ENCODE results near the gene CARD6. TPM values are rescaled to one million over a fixed set of nuclear protein-coding genes. Genes with fewer than 3 reads are reported as not detected.

Gene CARD6
- total RNA-seq, 1 donor = 11.7 TPM

- no peak for TF ChIP-seq CTCF (IDR thresholded peaks at IDR 0.05; ENCODE audit: insufficient read depth, low read depth, low read length)
Measured at GRCh38 chr5:40834849-40835787, 6.0 kb upstream of the CARD6 start, which contains the start of gene RPL37. Gene RPL37 (minus strand): TSS chr5:40835222. CDS start chr5:40835185, 37 bp downstream.

GRCh38 chr5:40838086-40838485 is 3.1 kb upstream of the CARD6 start:
- TF ChIP-seq CTCF (IDR thresholded peaks at IDR 0.05; ENCODE audit: insufficient read depth, low read depth, low read length) = no peak
- DNase-seq (ENCODE audit: low read depth) = no peak
- H3K4me3 ChIP-seq (ENCODE audit: low read depth, low read length) = no peak overlapping the region

More at GRCh38 chr5:40834849-40835787, 6.0 kb upstream of the CARD6 start, which contains the start of gene RPL37:
- H3K4me3 ChIP-seq (ENCODE audit: low read depth, low read length) = peak within 1 kb of the TSS; percentile 98
- peak; percentile 98 for DNase-seq (ENCODE audit: low read depth)

DNA sequence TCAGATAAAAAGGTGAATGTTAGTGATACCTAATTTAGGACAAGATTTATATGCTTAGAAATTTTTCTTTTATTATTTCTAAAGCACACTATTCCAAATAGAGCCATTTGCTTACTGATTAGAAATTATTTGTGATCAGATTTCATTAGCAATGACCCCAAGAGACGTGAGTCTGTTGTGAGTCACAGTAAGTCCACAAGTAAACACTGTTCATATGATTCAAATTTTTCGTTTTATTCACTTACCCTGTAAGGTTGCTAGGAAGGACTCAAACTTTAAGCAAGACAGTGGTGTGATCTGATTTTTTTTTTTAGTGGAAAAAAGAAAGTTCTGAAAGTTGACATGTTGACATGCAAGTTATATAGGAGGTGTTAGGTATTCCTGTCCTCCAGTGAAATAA is 1.2 kb downstream of the CARD6 start:
- peak; percentile 38 for DNase-seq (ENCODE audit: low read depth)
- TF ChIP-seq CTCF (IDR thresholded peaks at IDR 0.05; ENCODE audit: insufficient read depth, low read depth, low read length) = no peak
- peak overlapping the region; percentile 48 for H3K4me3 ChIP-seq (ENCODE audit: low read depth, low read length)

DNA sequence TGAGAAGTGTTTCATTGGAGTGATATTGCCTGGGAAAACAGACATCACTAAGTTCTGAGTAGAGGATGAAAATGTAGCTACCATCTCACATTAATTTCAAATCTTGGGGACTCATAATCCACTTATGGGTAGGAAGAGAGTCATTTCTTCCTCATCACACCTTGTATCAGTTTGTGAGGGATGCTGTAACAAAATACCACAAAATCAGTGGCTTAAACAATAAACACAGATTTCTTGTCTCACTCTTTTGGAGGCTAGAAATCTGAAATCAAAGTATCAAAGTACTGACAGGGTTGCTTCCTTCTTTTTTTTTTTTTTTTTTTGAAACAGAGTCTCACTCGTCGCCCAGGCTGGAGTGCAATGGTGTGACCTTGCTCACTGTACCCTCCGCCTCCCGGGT is 3.4 kb downstream of the CARD6 start:
- H3K4me3 ChIP-seq (ENCODE audit: low read depth, low read length) = no peak overlapping the region
- DNase-seq (ENCODE audit: low read depth) = no peak
- no peak for TF ChIP-seq CTCF (IDR thresholded peaks at IDR 0.05; ENCODE audit: insufficient read depth, low read depth, low read length)

GRCh38 chr5:40846371-40846770 is 5.2 kb downstream of the CARD6 start:
- H3K4me3 ChIP-seq (ENCODE audit: low read depth, low read length) = no peak overlapping the region
- TF ChIP-seq CTCF (IDR thresholded peaks at IDR 0.05; ENCODE audit: insufficient read depth, low read depth, low read length) = no peak
- DNase-seq (ENCODE audit: low read depth) = no peak

- DNase-seq (ENCODE audit: low read depth) = no peak
- H3K4me3 ChIP-seq (ENCODE audit: low read depth, low read length) = no peak overlapping the region
- no peak for TF ChIP-seq CTCF (IDR thresholded peaks at IDR 0.05; ENCODE audit: insufficient read depth, low read depth, low read length)
Measured at GRCh38 chr5:40847525-40847924, 6.4 kb downstream of the CARD6 start.

All from fibroblast of villous mesenchyme (primary cell).